CD4-positive, alpha-beta T cell treated with Interleukin-6 for 4 hours (primary cell): Measurements from ENCODE around the gene AMIGO1.
A peak's percentile ranks its signal among the peaks of the same experiment; 100 is the strongest.

Source experiments
- DNase-seq: peaks from one replicate; pipeline ENCODE4 v3.0.0-alpha.2; 2020; ENCODE audit warnings: mixed read lengths

AMIGO1 gene

GRCh38 chr1:109509176-109510134 lies at the start of gene AMIGO1:
AMIGO1 (minus strand) TSS chr1:109509727; CDS start chr1:109508912, 815 bp downstream.
- peak; percentile 80 for DNase-seq

DNA sequence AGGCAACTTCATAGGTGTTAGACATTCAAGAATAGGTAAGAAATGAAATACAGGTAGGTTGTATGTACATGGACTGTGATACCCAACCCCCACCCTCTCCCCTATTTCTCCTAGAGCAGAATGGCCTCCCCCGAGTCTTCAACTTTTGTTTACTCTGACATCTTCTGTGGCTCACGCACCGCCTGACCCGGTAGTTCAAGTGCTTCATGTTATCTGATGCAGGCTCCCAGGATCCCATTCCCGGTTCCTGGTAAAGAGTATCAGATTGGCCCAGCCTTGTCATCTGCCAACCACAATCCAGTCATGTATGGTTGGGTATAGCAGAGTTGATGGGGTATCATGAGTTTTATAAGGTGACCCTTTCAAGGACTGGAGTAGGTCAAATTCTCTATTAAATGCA lies 48.0 kb upstream of the AMIGO1 start:
- no peak for DNase-seq

DNA sequence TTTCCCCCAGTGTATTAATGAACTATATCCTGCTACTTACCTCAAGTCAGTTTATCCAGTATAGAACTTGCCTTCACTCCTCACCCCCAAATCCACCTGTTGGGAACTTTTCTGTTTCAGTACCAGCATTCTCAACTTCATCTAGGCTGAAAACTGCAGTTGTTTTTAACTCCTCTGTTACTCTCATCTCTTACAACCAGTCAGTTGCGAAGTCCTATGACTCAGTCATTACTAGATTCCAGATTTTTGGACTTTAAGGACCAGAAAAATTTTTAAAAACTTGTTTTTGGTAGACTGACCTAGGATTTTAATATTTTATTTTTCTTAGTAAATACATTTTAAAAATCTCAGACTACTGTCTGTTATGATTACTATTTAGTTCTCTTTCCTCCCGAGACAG lies 47.0 kb upstream of the AMIGO1 start:
- no peak for DNase-seq

- DNase-seq = peak; percentile 96
Measured at GRCh38 chr1:109548321-109549267, 39.1 kb upstream of the AMIGO1 start, which contains the start of gene GNAI3. GNAI3 (plus strand) TSS chr1:109548615; CDS start chr1:109548721, 106 bp downstream.

GRCh38 chr1:109547463-109548320 lies 38.2 kb upstream of the AMIGO1 start:
- DNase-seq = peak; percentile 24

DNA sequence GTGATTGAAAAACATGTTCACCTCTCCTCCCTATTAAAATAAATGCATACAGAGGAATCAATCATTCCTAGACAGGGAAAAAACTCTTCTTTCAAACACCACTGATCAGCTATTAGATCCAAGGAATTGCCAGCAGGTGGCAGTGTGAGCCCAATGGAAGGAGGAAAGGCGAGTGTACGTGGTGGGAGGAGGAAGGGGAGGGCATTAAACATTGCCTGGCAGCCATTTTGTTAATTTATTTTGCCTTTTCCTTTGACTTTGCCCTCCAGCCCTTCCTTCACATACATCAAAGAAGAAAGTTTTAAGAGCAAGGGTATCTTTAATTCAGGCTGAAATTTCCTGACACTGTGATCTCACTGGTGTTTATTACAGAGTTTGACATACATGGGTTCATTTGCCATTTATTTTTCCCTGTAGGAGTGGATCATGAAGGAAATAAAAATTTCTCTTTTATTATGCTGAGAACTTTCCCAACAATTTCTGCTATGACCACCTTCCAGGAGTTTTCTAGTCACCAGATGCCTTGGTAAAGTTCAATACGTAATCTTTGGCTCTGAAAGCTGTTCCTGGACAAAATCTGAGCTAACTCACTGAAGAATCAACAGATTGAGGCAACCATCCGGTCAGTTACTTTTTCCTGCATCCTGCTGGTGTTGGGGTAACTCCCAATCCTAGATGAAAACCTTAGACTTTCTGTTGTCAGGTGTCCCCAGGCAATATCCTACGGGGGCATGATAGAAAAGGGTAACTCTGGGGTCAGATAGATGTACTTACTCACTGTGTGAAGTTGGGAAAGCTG lies 37.0 kb upstream of the AMIGO1 start:
- DNase-seq = peak; percentile 93

GRCh38 chr1:109543988-109544735 lies 34.6 kb upstream of the AMIGO1 start:
- DNase-seq = no peak

DNA sequence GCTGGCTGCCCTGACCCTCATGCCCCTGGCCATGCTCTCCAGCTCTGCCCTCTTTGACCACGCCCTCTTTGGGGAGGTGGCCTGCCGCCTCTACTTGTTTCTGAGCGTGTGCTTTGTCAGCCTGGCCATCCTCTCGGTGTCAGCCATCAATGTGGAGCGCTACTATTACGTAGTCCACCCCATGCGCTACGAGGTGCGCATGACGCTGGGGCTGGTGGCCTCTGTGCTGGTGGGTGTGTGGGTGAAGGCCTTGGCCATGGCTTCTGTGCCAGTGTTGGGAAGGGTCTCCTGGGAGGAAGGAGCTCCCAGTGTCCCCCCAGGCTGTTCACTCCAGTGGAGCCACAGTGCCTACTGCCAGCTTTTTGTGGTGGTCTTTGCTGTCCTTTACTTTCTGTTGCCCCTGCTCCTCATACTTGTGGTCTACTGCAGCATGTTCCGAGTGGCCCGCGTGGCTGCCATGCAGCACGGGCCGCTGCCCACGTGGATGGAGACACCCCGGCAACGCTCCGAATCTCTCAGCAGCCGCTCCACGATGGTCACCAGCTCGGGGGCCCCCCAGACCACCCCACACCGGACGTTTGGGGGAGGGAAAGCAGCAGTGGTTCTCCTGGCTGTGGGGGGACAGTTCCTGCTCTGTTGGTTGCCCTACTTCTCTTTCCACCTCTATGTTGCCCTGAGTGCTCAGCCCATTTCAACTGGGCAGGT lies 33.9 kb upstream of the AMIGO1 start:
- no peak for DNase-seq

- no peak for DNase-seq
Measured at GRCh38 chr1:109542657-109543056, 33.1 kb upstream of the AMIGO1 start.

DNA sequence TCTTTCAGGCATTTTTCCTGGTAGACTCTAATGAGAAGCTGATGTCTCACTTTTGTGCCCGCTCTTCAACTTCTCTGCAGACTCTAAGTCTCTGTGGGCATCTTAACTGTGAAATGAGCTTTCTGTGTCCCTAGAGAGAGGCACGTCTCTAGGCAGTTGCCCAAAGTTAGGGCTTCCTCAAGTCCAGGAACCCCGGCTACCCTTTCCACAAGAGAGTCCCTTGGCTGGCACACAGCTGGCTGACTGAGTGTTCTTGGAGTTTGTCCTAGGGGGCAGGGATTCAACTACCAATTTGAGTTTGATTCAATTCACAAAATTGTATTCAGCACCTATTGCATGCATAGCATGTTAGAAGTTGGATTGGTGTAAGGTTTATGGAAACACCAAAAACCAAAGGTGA lies 31.6 kb upstream of the AMIGO1 start:
- DNase-seq = no peak

GRCh38 chr1:109539676-109540075 lies 30.1 kb upstream of the AMIGO1 start, which contains the start of gene GPR61:
GPR61 (plus strand) TSS chr1:109539872; CDS start chr1:109543023, 3,151 bp downstream.
- DNase-seq = no peak

DNA sequence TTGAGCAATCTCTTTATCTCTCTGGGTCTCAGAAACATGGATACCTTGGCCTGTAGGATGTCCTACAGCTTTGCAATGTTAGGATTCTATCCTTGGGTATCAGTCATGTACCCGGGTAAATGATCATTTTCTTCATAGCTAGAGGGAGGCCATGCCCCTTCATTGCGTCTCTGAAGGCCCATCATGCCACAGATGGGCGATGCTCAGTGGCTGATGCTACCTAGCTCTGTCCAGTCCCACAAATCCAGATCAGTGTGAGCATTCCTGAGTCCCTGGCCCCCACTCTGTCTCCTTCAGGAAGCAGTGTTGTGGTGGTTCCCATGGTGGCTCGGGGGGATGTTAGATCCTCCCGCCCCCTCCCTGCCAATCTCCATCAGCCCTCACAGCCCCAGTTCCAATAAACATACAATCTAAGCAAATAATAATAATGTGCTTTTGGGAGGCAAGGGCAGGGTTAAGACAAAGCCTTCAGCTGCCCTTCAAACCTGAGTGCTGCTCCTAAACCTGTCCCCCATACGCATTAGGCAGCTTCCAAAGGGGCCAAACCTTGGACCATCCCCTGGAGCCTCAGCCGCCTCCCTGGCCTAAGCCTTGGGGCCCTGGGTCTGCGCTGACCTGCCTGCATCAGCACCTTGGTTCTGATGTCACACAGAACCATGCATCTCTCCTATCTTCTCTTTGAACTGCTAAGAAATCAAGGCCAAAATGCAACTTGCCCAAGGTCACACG lies 29.5 kb upstream of the AMIGO1 start:
- DNase-seq = no peak

DNA sequence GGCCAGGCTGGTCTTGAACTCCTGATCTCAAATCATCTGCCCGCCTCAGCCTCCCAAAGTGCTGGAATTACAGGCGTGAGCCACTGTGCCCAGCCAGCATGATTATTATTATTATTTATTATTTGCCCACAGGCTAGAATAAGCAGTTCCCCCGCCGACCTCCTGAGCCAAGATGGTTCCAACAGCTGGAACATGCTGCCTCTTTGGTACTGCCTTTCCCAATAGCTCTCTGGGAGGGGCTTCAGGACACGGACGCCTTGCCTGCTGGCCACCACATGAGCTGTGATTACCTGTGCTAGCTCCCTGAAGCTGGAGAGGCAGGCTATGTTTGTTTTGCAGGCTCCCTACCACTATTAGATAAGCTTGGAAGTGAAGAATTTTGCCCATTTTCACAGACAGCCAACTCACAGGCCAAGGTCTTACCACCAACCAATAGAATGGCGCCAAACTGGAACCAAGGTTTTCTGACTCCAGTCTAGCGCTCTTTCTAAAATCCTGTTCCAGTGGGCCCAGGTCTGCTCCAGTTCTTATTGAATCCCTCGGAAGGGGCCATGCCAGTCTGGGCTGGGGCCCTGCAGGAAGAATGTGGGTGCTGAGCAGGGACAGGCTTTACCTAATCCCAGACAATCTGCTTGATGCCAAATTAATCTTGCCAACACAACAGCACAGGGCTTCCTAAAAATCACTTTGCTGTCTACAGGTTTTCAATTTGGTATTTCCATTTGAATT lies 28.1 kb upstream of the AMIGO1 start:
- no peak for DNase-seq

GRCh38 chr1:109535971-109536491 lies 26.5 kb upstream of the AMIGO1 start:
- DNase-seq = no peak

- DNase-seq = no peak
Measured at GRCh38 chr1:109535481-109535880, 26.0 kb upstream of the AMIGO1 start.

GRCh38 chr1:109534307-109534858 lies 24.9 kb upstream of the AMIGO1 start:
- DNase-seq = no peak

GRCh38 chr1:109532365-109533136 lies 23.0 kb upstream of the AMIGO1 start:
- DNase-seq = peak; percentile 93
